Measurements from ENCODE around the gene OARD1.
A peak's percentile ranks its signal among the peaks of the same experiment; 100 is the strongest.

The OARD1 gene

GRCh38 chr6:41074692-41075436, 2.7 kb upstream of the OARD1 start:
- DNase-seq: no peak

GRCh38 chr6:41073968-41074691, 2.0 kb upstream of the OARD1 start:
- peak; percentile 27 for DNase-seq

- peak; percentile 81 for DNase-seq
Measured at GRCh38 chr6:41073203-41073967, 1.2 kb upstream of the OARD1 start.

DNA sequence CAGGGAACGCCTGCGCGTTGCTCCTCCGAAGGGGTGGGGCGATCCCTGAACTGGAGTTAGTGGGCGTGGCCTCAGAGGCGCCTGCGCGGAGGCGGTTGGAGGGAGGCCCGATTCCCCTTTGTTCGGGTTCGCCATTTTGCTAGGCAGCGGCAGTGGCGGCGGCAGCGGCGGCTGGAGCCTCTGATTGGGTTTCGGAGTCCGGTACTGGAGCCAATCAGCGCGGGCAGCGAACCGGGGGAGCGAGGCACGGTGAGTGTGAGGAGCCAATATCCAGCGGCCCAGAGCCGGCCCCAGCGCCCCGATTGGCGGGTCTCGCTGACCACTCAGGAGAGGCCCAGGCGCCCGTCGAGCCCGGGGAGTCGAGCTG, 663 bp upstream of the OARD1 start, which contains the start of gene NFYA:
TSS of gene NFYA (plus strand) at position 139 of the 367 bp plus-strand sequence. CDS start 6,116 bp downstream, outside the sequence.
- DNase-seq: no peak

DNA sequence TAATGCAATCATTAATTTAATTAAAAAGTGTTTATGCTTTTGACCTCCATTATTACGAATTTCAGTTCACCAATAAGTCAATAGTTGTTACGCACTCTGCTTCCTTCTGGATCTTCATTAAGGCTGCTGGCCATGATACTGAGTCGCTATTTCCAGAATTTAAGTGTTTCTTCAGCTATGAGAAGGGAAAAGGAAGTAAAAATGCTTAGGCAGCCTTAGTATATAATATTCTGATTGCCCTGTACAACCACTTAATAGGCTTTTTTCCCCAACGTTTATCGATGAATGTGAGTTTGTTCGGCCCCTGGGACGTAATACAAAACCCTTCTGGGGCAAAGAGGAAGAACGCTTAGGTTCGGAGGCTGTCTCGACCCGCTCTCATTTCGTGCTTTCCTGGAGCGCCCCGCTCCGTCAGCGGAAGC, 644 bp downstream of the OARD1 start:
- no peak for DNase-seq

- DNase-seq: peak; percentile 82
Measured at GRCh38 chr6:41066867-41067304, 5.3 kb downstream of the OARD1 start.

DNA sequence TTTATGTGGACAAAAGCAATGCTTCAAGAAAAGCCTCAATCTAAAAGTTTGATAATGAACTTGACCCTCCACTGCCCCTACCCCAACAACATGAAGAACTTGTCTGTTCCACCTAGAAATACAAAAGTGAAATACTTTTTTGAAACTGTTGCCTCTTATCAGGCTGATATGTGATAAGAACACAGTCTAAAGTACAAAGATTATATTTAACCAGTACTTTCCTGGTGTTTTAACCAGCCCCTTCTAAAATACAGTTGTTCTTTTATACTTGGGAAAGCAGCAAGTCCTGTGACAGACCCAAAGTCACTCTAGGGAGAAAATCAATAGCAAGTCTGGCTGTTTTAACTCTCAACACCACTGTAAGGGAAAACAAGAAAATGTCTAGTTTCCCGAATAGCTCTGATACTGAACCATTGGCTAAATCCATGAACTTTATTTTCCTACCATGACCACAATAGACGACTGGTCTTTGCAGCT, 6.6 kb downstream of the OARD1 start:
- DNase-seq: no peak

GRCh38 chr6:41064841-41065240, 7.3 kb downstream of the OARD1 start:
- no peak for DNase-seq

DNA sequence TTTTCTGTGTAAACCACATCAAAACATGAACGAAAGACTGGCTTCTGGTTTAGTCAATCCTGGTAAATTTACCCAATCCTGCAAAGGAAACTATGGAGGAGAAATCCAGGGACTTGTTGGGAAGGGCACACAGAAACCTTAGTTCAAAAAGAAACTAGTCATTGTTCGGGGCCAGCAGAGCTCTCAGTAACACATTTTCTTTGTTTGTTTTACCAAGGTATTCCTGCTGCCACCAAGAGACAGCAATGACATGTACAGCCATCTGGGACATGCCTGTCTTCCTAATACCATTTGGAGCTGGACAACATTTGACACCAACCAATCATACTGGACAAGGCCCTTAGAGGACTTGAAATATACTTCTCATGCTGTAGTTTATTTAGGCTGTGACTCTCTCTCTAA, 8.3 kb downstream of the OARD1 start:
- no peak for DNase-seq

GRCh38 chr6:41062056-41062455, 10.1 kb downstream of the OARD1 start:
- DNase-seq: no peak

DNA sequence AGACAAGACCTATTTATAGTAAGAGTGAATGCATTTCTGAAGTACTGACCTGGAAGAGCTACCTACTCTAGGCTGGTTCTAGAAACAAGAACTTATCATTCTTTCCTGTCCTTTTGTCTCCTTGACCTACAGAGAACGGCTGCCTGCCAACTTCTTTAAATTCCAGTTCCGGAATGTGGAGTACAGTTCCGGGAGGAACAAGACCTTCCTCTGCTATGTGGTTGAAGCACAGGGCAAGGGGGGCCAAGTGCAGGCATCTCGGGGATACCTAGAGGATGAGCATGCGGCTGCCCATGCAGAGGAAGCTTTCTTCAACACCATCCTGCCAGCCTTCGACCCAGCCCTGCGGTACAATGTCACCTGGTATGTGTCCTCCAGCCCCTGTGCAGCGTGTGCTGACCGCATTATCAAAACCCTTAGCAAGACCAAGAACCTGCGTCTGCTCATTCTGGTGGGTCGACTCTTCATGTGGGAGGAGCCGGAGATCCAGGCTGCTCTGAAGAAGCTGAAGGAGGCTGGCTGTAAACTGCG, 10.9 kb downstream of the OARD1 start:
- no peak for DNase-seq

DNA sequence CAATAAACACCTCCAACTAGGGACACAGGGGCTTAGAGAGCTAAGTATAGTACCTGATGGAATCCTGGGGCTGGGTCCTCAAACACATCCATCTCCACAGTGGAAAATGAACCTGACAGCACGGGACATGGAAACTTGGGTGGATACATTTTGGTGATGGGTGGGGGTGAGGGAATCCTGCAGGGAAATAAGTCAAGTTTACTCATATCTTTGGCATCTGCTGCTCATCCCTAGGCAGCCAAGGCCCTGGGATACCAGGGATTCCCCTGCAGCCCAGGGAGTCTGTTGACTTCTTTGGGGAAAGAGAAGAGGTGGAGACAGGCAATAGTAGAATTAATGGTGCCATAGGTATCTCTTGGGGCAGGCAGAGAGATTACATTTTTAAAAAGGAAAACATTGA, 12.6 kb downstream of the OARD1 start:
- DNase-seq: peak; percentile 50

GRCh38 chr6:41058783-41059181, 13.4 kb downstream of the OARD1 start:
- no peak for DNase-seq

DNA sequence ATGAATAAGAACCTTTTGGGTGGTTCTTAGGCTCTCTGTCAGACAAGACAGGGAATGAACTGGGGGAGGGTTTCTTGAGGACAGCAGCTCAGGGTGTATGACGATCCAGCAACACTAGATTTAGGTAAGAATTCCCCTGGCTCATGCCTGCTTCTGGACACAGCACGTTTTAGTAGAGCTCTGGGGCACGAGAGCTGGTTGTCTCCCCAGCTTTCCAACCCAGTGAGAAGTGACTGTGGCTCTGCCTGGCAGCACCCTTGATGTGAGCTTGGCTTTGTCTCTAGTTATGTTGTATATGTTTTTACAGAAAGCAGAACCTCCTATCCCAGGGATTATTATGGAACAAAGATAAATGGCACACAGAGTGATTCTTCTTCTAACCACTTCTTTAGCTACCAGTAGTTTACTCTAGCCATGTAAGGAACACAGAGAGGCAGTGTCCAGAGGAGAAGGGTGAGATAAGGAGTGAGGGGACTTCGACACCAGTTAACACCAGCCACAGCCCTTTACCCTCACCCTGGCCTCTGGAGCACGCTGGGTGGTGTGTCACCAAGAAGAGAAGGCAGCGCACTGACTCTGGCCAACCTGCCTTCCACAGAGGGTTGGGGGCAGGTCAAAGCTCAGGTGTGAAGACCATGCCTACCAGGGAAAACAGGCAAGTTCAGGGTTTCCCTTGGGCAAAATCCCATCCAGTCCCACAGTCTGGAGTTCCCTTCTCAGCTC, 15.2 kb downstream of the OARD1 start:
- no peak for DNase-seq

- DNase-seq: no peak
Measured at GRCh38 chr6:41055149-41055548, 17.0 kb downstream of the OARD1 start.

DNA sequence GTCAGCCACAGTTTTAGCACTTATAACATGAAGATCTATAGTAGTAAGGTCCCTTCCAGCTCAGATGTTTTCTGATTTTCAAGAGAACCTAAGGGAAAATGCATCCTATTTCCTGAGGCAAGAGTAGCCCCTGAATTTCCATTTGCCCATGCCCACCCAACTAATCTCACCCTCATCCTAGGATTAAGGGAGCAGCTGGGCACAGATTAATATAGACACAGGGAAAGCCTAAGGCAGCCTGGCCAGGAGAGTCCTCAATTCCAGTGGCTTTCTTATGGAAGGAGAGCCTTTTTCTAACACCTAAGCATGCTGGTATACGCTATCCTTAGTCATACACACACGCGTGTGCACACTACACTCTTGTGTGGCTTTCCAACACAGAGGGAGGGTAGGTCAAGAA, 17.6 kb downstream of the OARD1 start:
- no peak for DNase-seq

GRCh38 chr6:41053041-41053440, 19.1 kb downstream of the OARD1 start, which contains the start of gene APOBEC2:
APOBEC2 (plus strand) TSS chr6:41053202; CDS start chr6:41053348, 146 bp downstream.
- no peak for DNase-seq

DNA sequence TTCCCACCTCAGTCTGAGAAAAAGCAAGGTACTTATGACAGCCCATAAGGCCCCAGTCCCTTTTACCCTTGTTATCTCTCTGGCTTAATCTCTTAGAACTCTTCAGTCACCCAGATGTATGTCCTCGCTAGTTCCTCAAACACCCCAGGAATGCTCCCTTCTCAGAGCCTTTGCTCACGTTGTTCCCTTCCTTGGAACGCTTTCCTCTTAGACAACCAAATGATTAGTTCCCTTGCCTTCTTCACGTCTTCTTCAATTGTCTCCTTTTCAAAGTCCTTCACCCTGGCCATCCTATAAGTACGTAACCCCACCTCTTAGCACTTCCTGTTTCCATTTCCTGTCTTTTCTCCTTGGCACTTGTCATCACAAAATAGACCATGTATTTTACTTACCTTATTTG, 20.3 kb downstream of the OARD1 start:
- DNase-seq: no peak

DNA sequence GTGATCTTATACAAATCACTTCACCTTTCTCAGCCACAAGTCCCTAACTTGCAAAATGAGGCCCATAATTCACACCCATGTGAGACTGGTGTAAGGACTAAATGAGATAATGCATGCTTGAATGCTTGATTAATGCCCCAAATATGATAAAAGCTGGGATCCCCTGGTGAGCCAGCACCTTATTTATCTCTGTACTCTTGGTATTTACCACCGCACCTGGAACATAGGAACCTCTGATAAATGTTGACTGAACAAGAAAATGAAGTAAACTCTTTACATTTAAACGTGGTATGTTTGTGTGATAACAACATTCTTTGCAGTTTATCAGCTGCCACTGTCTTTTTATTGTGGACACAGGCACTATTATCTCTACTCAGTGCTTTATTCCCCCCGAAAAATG, 21.6 kb downstream of the OARD1 start:
- DNase-seq: no peak

GRCh38 chr6:41049955-41050354, 22.2 kb downstream of the OARD1 start:
- DNase-seq: no peak

- DNase-seq: peak; percentile 14
Measured at GRCh38 chr6:41049521-41049920, 22.6 kb downstream of the OARD1 start.

All from fibroblast of upper back skin (primary cell).